ENCODE data around the gene PSMD5.

The PSMD5 gene

GRCh38 chr9:120850315-120850714, 7.6 kb upstream of the PSMD5 start:
- Histone ChIP-seq H3K27ac (ENCODE audit: poor library complexity, severe bottlenecking) (no peak overlapping the region), H3K4me1 (ENCODE audit: insufficient read depth, poor library complexity, severe bottlenecking) (no peaks in the 10 kb centered on the region), H3K9me3 (ENCODE audit: severe bottlenecking) (no peaks in the 10 kb centered on the region), H3K36me3 (ENCODE audit: low read depth) (peaks cover 4% of the 10 kb centered on the region; the same call in 1 of the 2 replicates), H3K27me3 (ENCODE audit: insufficient read depth, poor library complexity, severe bottlenecking) (no peaks in the 10 kb centered on the region), H3K4me3 (ENCODE audit: severe bottlenecking) (no peak overlapping the region)
- DNase-seq (ENCODE audit: low spot score), result no peak
- TF ChIP-seq CTCF (IDR thresholded peaks at IDR 0.05; ENCODE audit: poor library complexity, severe bottlenecking), result no peak
- no peak for ATAC-seq (ENCODE audit: low read depth)

- H3K4me3 ChIP-seq (ENCODE audit: severe bottlenecking), result no peak overlapping the region
- DNase-seq (ENCODE audit: low spot score) (no peak), ATAC-seq (ENCODE audit: low read depth) (no peak)
- TF ChIP-seq CTCF (IDR thresholded peaks at IDR 0.05; ENCODE audit: poor library complexity, severe bottlenecking), result no peak
- no peaks in the 10 kb centered on the region for H3K36me3 ChIP-seq (ENCODE audit: low read depth)
- no peaks in the 10 kb centered on the region for H3K27me3 ChIP-seq (ENCODE audit: insufficient read depth, poor library complexity, severe bottlenecking)
- H3K4me1 ChIP-seq (ENCODE audit: insufficient read depth, poor library complexity, severe bottlenecking), result peaks cover 3% of the 10 kb centered on the region
- H3K9me3 ChIP-seq (ENCODE audit: severe bottlenecking), result no peaks in the 10 kb centered on the region
- no peak overlapping the region for H3K27ac ChIP-seq (ENCODE audit: poor library complexity, severe bottlenecking)
Measured at GRCh38 chr9:120846906-120847305, 4.2 kb upstream of the PSMD5 start.

GRCh38 chr9:120846251-120846889, 3.6 kb upstream of the PSMD5 start:
- Histone ChIP-seq H3K9me3 (ENCODE audit: severe bottlenecking) (no peaks in the 10 kb centered on the region), H3K27me3 (ENCODE audit: insufficient read depth, poor library complexity, severe bottlenecking) (no peaks in the 10 kb centered on the region), H3K4me1 (ENCODE audit: insufficient read depth, poor library complexity, severe bottlenecking) (peaks cover 3% of the 10 kb centered on the region), H3K4me3 (ENCODE audit: severe bottlenecking) (no peak overlapping the region), H3K36me3 (ENCODE audit: low read depth) (peaks cover 2% of the 10 kb centered on the region), H3K27ac (ENCODE audit: poor library complexity, severe bottlenecking) (no peak overlapping the region)
- no peak for TF ChIP-seq CTCF (IDR thresholded peaks at IDR 0.05; ENCODE audit: poor library complexity, severe bottlenecking)
- DNase-seq (ENCODE audit: low spot score) (no peak), ATAC-seq (ENCODE audit: low read depth) (no peak)

- no peak for TF ChIP-seq CTCF (IDR thresholded peaks at IDR 0.05; ENCODE audit: poor library complexity, severe bottlenecking)
- DNase-seq (ENCODE audit: low spot score), result no peak
- no peak overlapping the region for H3K4me3 ChIP-seq (ENCODE audit: severe bottlenecking)
- H3K27ac ChIP-seq (ENCODE audit: poor library complexity, severe bottlenecking), result no peak overlapping the region
- no peaks in the 10 kb centered on the region for H3K9me3 ChIP-seq (ENCODE audit: severe bottlenecking)
- H3K4me1 ChIP-seq (ENCODE audit: insufficient read depth, poor library complexity, severe bottlenecking), result peaks cover 3% of the 10 kb centered on the region
- ATAC-seq (ENCODE audit: low read depth), result no peak
- H3K27me3 ChIP-seq (ENCODE audit: insufficient read depth, poor library complexity, severe bottlenecking), result no peaks in the 10 kb centered on the region
- peaks cover 10% of the 10 kb centered on the region for H3K36me3 ChIP-seq (ENCODE audit: low read depth)
Measured at GRCh38 chr9:120845255-120845654, 2.5 kb upstream of the PSMD5 start.

GRCh38 chr9:120841930-120842684, 615 bp downstream of the PSMD5 start:
- Histone ChIP-seq H3K4me1 (ENCODE audit: insufficient read depth, poor library complexity, severe bottlenecking) (peaks cover 3% of the 10 kb centered on the region), H3K36me3 (ENCODE audit: low read depth) (peaks cover 22% of the 10 kb centered on the region), H3K4me3 (ENCODE audit: severe bottlenecking) (peak overlapping the region; percentile 75), H3K9me3 (ENCODE audit: severe bottlenecking) (no peaks in the 10 kb centered on the region), H3K27ac (ENCODE audit: poor library complexity, severe bottlenecking) (peak overlapping the region; percentile 77), H3K27me3 (ENCODE audit: insufficient read depth, poor library complexity, severe bottlenecking) (no peaks in the 10 kb centered on the region)
- DNase-seq (ENCODE audit: low spot score), result no peak
- TF ChIP-seq CTCF (IDR thresholded peaks at IDR 0.05; ENCODE audit: poor library complexity, severe bottlenecking), result no peak
- ATAC-seq (ENCODE audit: low read depth), result peak; percentile 9

Measured in RWPE2 (cell line).